ENCODE results near the gene ZNG1A. TPM values are rescaled to one million over a fixed set of nuclear protein-coding genes. Genes with fewer than 3 reads are reported as not detected.
A peak's percentile ranks its signal among the peaks of the same experiment; 100 is the strongest.
"Not testable (repeated sequence)": the region's sequence is repeated elsewhere in the genome, so short reads cannot be mapped to it uniquely, and the experiment has no call there.

The ZNG1A gene
- polyA plus RNA-seq, 6 donors from 2014 or later: 16.4 to 60.3 (median 26.9) TPM

GRCh38 chr9:214648-215493, 36.0 kb upstream of the ZNG1A start, which contains the start of gene DOCK8:
DOCK8 (plus strand) TSS chr9:214865; CDS start chr9:214977, 112 bp downstream.
- ATAC-seq (ENCODE audit: low read depth in 2 of 2): peak; percentile 85 to 86
- Mint-ChIP-seq H3K27me3 (no peaks in the 10 kb centered on the region), H3K36me3 (no peaks in the 10 kb centered on the region), H3K9me3 (no peaks in the 10 kb centered on the region), H3K27ac (peak within 1 kb of the TSS; percentile 84 to 96 (median 94)), H3K4me3 (peak within 1 kb of the TSS in 7 of 8 donors; percentile 87 to 97 (median 93)), H3K4me1 (peaks cover 21 to 34% (median 26%) of the 10 kb centered on the region in 3 donors)
- DNase-seq: peak; percentile 88

- Mint-ChIP-seq H3K27me3 (no peaks in the 10 kb centered on the region), H3K36me3 (no peaks in the 10 kb centered on the region), H3K4me1 (peaks cover 18 to 31% (median 21%) of the 10 kb centered on the region in 3 donors), H3K27ac (peak overlapping the region in 5 of 6 donors; percentile 57 to 93 (median 84)), H3K4me3 (peak overlapping the region in 7 of 8 donors; percentile 82 to 97 (median 90)), H3K9me3 (no peaks in the 10 kb centered on the region)
- DNase-seq (no peak), ATAC-seq (ENCODE audit: low read depth in 2 of 2) (no peak)
These were observed 35.4 kb upstream of the ZNG1A start for GRCh38 chr9:214351-214647.

GRCh38 chr9:213901-214300, 35.0 kb upstream of the ZNG1A start:
- H3K27me3 Mint-ChIP-seq; H3K36me3 Mint-ChIP-seq; H3K9me3 Mint-ChIP-seq; ATAC-seq (ENCODE audit: low read depth in 2 of 2): not testable (repeated sequence)
- H3K4me3 Mint-ChIP-seq: peak overlapping the region in 7 of 8 donors; percentile 82 to 97 (median 90)
- DNase-seq: peak; percentile 7
- H3K27ac Mint-ChIP-seq: peak overlapping the region in 5 of 6 donors; percentile 65 to 93 (median 84)
- peaks cover 18 to 31% (median 21%) of the 10 kb centered on the region in 3 donors for H3K4me1 Mint-ChIP-seq

GRCh38 chr9:212297-212696, 33.4 kb upstream of the ZNG1A start:
- ATAC-seq (ENCODE audit: low read depth in 2 of 2): no peak
- peaks cover 14 to 27% (median 17%) of the 10 kb centered on the region in 3 donors for H3K4me1 Mint-ChIP-seq
- DNase-seq: no peak
- no peaks in the 10 kb centered on the region for H3K27me3 Mint-ChIP-seq
- H3K9me3 Mint-ChIP-seq: no peaks in the 10 kb centered on the region
- no peak overlapping the region for H3K27ac Mint-ChIP-seq
- no peaks in the 10 kb centered on the region for H3K36me3 Mint-ChIP-seq
- no peak overlapping the region for H3K4me3 Mint-ChIP-seq

- H3K4me1 Mint-ChIP-seq: peaks cover 9 to 19% (median 10%) of the 10 kb centered on the region in 3 donors
- ATAC-seq (ENCODE audit: low read depth in 2 of 2) (no peak), DNase-seq (no peak)
- no peak overlapping the region for H3K4me3 Mint-ChIP-seq
- H3K27ac Mint-ChIP-seq: no peak overlapping the region
- H3K27me3 Mint-ChIP-seq: no peaks in the 10 kb centered on the region
- no peaks in the 10 kb centered on the region for H3K9me3 Mint-ChIP-seq
- H3K36me3 Mint-ChIP-seq: no peaks in the 10 kb centered on the region
These were observed 32.7 kb upstream of the ZNG1A start for GRCh38 chr9:211557-211956.

- ATAC-seq (ENCODE audit: low read depth in 2 of 2) (no peak), DNase-seq (no peak)
- H3K4me3 Mint-ChIP-seq: no peak overlapping the region
- H3K36me3 Mint-ChIP-seq: no peaks in the 10 kb centered on the region
- no peak overlapping the region for H3K27ac Mint-ChIP-seq
- H3K4me1 Mint-ChIP-seq: peaks cover 4 to 14% (median 8%) of the 10 kb centered on the region in 3 donors
- H3K27me3 Mint-ChIP-seq: no peaks in the 10 kb centered on the region
- no peaks in the 10 kb centered on the region for H3K9me3 Mint-ChIP-seq
These were observed 32.2 kb upstream of the ZNG1A start for GRCh38 chr9:211036-211435.

- H3K4me3 Mint-ChIP-seq: peak overlapping the region in 2 of 8 donors; percentile 13 to 28
- DNase-seq: no peak
These were observed 30.4 kb upstream of the ZNG1A start for GRCh38 chr9:209143-209758.

GRCh38 chr9:206481-206880, 27.6 kb upstream of the ZNG1A start:
- no peak overlapping the region for H3K4me3 Mint-ChIP-seq
- DNase-seq (no peak), ATAC-seq (ENCODE audit: low read depth in 2 of 2) (no peak)
- peak overlapping the region in 2 of 6 donors; percentile 19 to 24 for H3K27ac Mint-ChIP-seq
- H3K27me3 Mint-ChIP-seq: peaks cover 0 to 5% (median 0%) of the 10 kb centered on the region in 3 donors
- H3K4me1 Mint-ChIP-seq: peaks cover 0 to 4% (median 0%) of the 10 kb centered on the region in 3 donors
- no peaks in the 10 kb centered on the region for H3K9me3 Mint-ChIP-seq
- H3K36me3 Mint-ChIP-seq: no peaks in the 10 kb centered on the region

More at GRCh38 chr9:209143-209758, 30.4 kb upstream of the ZNG1A start:
- no peaks in the 10 kb centered on the region for H3K9me3 Mint-ChIP-seq
- no peaks in the 10 kb centered on the region for H3K36me3 Mint-ChIP-seq
- no peak for ATAC-seq (ENCODE audit: low read depth in 2 of 2)
- peaks cover 0 to 4% (median 4%) of the 10 kb centered on the region in 3 donors for H3K4me1 Mint-ChIP-seq
- peaks cover 0 to 2% (median 0%) of the 10 kb centered on the region in 3 donors for H3K27me3 Mint-ChIP-seq
- peak overlapping the region in 1 of 6 donors; percentile 18 for H3K27ac Mint-ChIP-seq

- not testable (repeated sequence) for H3K9me3 Mint-ChIP-seq; H3K4me1 Mint-ChIP-seq; ATAC-seq (ENCODE audit: low read depth in 2 of 2); DNase-seq; H3K4me3 Mint-ChIP-seq; H3K36me3 Mint-ChIP-seq; H3K27me3 Mint-ChIP-seq; H3K27ac Mint-ChIP-seq
These were observed 20.7 kb upstream of the ZNG1A start for GRCh38 chr9:199601-200000.

GRCh38 chr9:178140-178825, 573 bp downstream of the ZNG1A start:
- H3K27ac Mint-ChIP-seq: peak overlapping the region in 5 of 6 donors; percentile 81 to 95 (median 94)
- not testable (repeated sequence) for ATAC-seq (ENCODE audit: low read depth in 2 of 2)

GRCh38 chr9:169757-170156, 9.1 kb downstream of the ZNG1A start:
- not testable (repeated sequence) for H3K27ac Mint-ChIP-seq; H3K36me3 Mint-ChIP-seq; ATAC-seq (ENCODE audit: low read depth in 2 of 2); DNase-seq; H3K9me3 Mint-ChIP-seq; H3K27me3 Mint-ChIP-seq; H3K4me3 Mint-ChIP-seq; H3K4me1 Mint-ChIP-seq

More at GRCh38 chr9:178140-178825, 573 bp downstream of the ZNG1A start:
- not testable (repeated sequence) for H3K4me1 Mint-ChIP-seq, DNase-seq, H3K36me3 Mint-ChIP-seq, H3K9me3 Mint-ChIP-seq, H3K27me3 Mint-ChIP-seq
- H3K4me3 Mint-ChIP-seq: peak overlapping the region; percentile 32 to 89 (median 73)

- not testable (repeated sequence) for DNase-seq; H3K27ac Mint-ChIP-seq; H3K27me3 Mint-ChIP-seq; H3K4me3 Mint-ChIP-seq; H3K4me1 Mint-ChIP-seq; H3K9me3 Mint-ChIP-seq; ATAC-seq (ENCODE audit: low read depth in 2 of 2); H3K36me3 Mint-ChIP-seq
These were observed 19.0 kb downstream of the ZNG1A start for GRCh38 chr9:159871-160270.

GRCh38 chr9:151173-151572, 27.7 kb downstream of the ZNG1A start:
- not testable (repeated sequence) for H3K27me3 Mint-ChIP-seq; ATAC-seq (ENCODE audit: low read depth in 2 of 2); H3K4me1 Mint-ChIP-seq; DNase-seq; H3K4me3 Mint-ChIP-seq; H3K36me3 Mint-ChIP-seq; H3K27ac Mint-ChIP-seq; H3K9me3 Mint-ChIP-seq
